ENCODE results near the gene PEX6.

GRCh38 chr6:42993445-42993844 lies 14.5 kb upstream of the PEX6 start:
- TF ChIP-seq, protein P1, sequence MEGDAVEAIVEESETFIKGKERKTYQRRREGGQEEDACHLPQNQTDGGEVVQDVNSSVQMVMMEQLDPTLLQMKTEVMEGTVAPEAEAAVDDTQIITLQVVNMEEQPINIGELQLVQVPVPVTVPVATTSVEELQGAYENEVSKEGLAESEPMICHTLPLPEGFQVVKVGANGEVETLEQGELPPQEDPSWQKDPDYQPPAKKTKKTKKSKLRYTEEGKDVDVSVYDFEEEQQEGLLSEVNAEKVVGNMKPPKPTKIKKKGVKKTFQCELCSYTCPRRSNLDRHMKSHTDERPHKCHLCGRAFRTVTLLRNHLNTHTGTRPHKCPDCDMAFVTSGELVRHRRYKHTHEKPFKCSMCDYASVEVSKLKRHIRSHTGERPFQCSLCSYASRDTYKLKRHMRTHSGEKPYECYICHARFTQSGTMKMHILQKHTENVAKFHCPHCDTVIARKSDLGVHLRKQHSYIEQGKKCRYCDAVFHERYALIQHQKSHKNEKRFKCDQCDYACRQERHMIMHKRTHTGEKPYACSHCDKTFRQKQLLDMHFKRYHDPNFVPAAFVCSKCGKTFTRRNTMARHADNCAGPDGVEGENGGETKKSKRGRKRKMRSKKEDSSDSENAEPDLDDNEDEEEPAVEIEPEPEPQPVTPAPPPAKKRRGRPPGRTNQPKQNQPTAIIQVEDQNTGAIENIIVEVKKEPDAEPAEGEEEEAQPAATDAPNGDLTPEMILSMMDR (IDR thresholded peaks at IDR 0.05 in 8 of 11, conservative IDR thresholded peaks at IDR 0.05 in 3 of 11): no peak
- no peak for TF ChIP-seq POLR2A (IDR thresholded peaks at IDR 0.05)
